ENCODE data around the gene NKAP.
"Not testable (repeated sequence)": the region's sequence is repeated elsewhere in the genome, so short reads cannot be mapped to it uniquely, and the experiment has no call there.

Gene NKAP

GRCh38 chrX:119935215-119935874 lies 8.2 kb downstream of the NKAP start:
- DNase-seq = no peak

- not testable (repeated sequence) for DNase-seq
These were observed 21.2 kb downstream of the NKAP start for GRCh38 chrX:119922391-119922790.

- DNase-seq = no peak
These were observed 23.5 kb downstream of the NKAP start for GRCh38 chrX:119919835-119920585.

- DNase-seq = no peak
These were observed 25.7 kb downstream of the NKAP start for GRCh38 chrX:119917877-119918276.

- no peak for DNase-seq
These were observed 27.2 kb downstream of the NKAP start for GRCh38 chrX:119916310-119916709.

- DNase-seq = no peak
These were observed 42.6 kb downstream of the NKAP start for GRCh38 chrX:119900976-119901375.

- no peak for DNase-seq
These were observed 44.4 kb downstream of the NKAP start for GRCh38 chrX:119899125-119899524.

- no peak for DNase-seq
These were observed 47.7 kb downstream of the NKAP start, which contains the start of gene AKAP14 for GRCh38 chrX:119895843-119896326. TSS of gene AKAP14 (plus strand) at chrX:119895893. CDS start at chrX:119903224, 7,331 bp downstream.

GRCh38 chrX:119891961-119892692 lies 51.4 kb downstream of the NKAP start:
- DNase-seq = not testable (repeated sequence)

- DNase-seq = not testable (repeated sequence)
These were observed 52.9 kb downstream of the NKAP start for GRCh38 chrX:119890626-119891025.

GRCh38 chrX:119887721-119888425 lies 55.7 kb downstream of the NKAP start:
- peak; percentile 66 for DNase-seq

- DNase-seq = peak; percentile 77
These were observed 57.8 kb downstream of the NKAP start for GRCh38 chrX:119885554-119886428.

- peak; percentile 62 for DNase-seq
These were observed 62.8 kb downstream of the NKAP start for GRCh38 chrX:119880552-119881437.

- peak; percentile 30 for DNase-seq
These were observed 63.5 kb downstream of the NKAP start for GRCh38 chrX:119880076-119880475.

- DNase-seq = no peak
These were observed 64.8 kb downstream of the NKAP start for GRCh38 chrX:119878740-119879139.

- DNase-seq = peak; percentile 90
These were observed 71.8 kb downstream of the NKAP start, which contains the start of the genes NDUFA1 and RNF113A for GRCh38 chrX:119871599-119872395. TSS of gene NDUFA1 (plus strand) at chrX:119871832. CDS start at chrX:119871912, 80 bp downstream. TSS of gene RNF113A (minus strand) at chrX:119871733. CDS start at chrX:119871613, 120 bp downstream.

GRCh38 chrX:119871245-119871598 lies 72.3 kb downstream of the NKAP start:
- no peak for DNase-seq
